ENCODE data around the gene UBASH3A.

Gene UBASH3A

GRCh38 chr21:42383331-42383730, 20.4 kb upstream of the UBASH3A start:
- H3K4me3 ChIP-seq (ENCODE audit: control insufficient read depth, low read depth, low read length) = no peak overlapping the region
- DNase-seq (ENCODE audit: low read depth) = no peak
- TF ChIP-seq CTCF (IDR thresholded peaks at IDR 0.05; ENCODE audit: control insufficient read depth, insufficient read depth, low read depth, low read length, missing control alignments) = no peak

GRCh38 chr21:42384156-42384945, 19.4 kb upstream of the UBASH3A start:
- TF ChIP-seq CTCF (IDR thresholded peaks at IDR 0.05; ENCODE audit: control insufficient read depth, insufficient read depth, low read depth, low read length, missing control alignments) = no peak
- no peak for DNase-seq (ENCODE audit: low read depth)
- H3K4me3 ChIP-seq (ENCODE audit: control insufficient read depth, low read depth, low read length) = no peak overlapping the region

GRCh38 chr21:42384989-42385388, 18.7 kb upstream of the UBASH3A start:
- TF ChIP-seq CTCF (IDR thresholded peaks at IDR 0.05; ENCODE audit: control insufficient read depth, insufficient read depth, low read depth, low read length, missing control alignments) = no peak
- no peak for DNase-seq (ENCODE audit: low read depth)
- no peak overlapping the region for H3K4me3 ChIP-seq (ENCODE audit: control insufficient read depth, low read depth, low read length)

GRCh38 chr21:42385619-42386018, 18.1 kb upstream of the UBASH3A start:
- H3K4me3 ChIP-seq (ENCODE audit: control insufficient read depth, low read depth, low read length) = no peak overlapping the region
- TF ChIP-seq CTCF (IDR thresholded peaks at IDR 0.05; ENCODE audit: control insufficient read depth, insufficient read depth, low read depth, low read length, missing control alignments) = no peak
- no peak for DNase-seq (ENCODE audit: low read depth)

- H3K4me3 ChIP-seq (ENCODE audit: control insufficient read depth, low read depth, low read length) = no peak overlapping the region
- no peak for TF ChIP-seq CTCF (IDR thresholded peaks at IDR 0.05; ENCODE audit: control insufficient read depth, insufficient read depth, low read depth, low read length, missing control alignments)
Observed at GRCh38 chr21:42386034-42386591, 17.6 kb upstream of the UBASH3A start.

GRCh38 chr21:42387164-42387563, 16.5 kb upstream of the UBASH3A start:
- H3K4me3 ChIP-seq (ENCODE audit: control insufficient read depth, low read depth, low read length) = no peak overlapping the region
- no peak for TF ChIP-seq CTCF (IDR thresholded peaks at IDR 0.05; ENCODE audit: control insufficient read depth, insufficient read depth, low read depth, low read length, missing control alignments)
- DNase-seq (ENCODE audit: low read depth) = no peak

More at GRCh38 chr21:42386034-42386591, 17.6 kb upstream of the UBASH3A start:
- DNase-seq (ENCODE audit: low read depth) = no peak
